ENCODE results near the gene C5orf58. TPM values are rescaled to one million over a fixed set of nuclear protein-coding genes. Genes with fewer than 3 reads are reported as not detected.

Gene C5orf58
- total and polyA plus RNA-seq, 9 of the 15 experiments (the other 6 are each of a cell fraction or from before 2014, with no cell fraction given): 1.5 to 7.6 (median 5.3) TPM

GRCh38 chr5:170223360-170223759 is 9.4 kb upstream of the C5orf58 start:
- ChIA-PET POLR2A (no interaction called here), CTCF (ENCODE audit: low intra/inter-chr PET ratio) (no interaction called here)
- Histone ChIP-seq H3K4me2 (ENCODE audit: insufficient read depth, low read length) (no peak overlapping the region), H3K27ac (ENCODE audit: extremely low read depth, low read depth, low read length) (no peak overlapping the region), H2AFZ (ENCODE audit: low read depth, low read length) (no peak overlapping the region), H3K79me2 (ENCODE audit: control insufficient read depth, insufficient read depth, low read length) (no peaks in the 10 kb centered on the region), H4K20me1 (replicated peaks; ENCODE audit: control insufficient read depth, insufficient read depth, low read length) (no peaks in the 10 kb centered on the region; the same call in 1 of the 2 replicates), H3K27me3 (ENCODE audit: control insufficient read depth in 2 of 2, insufficient read depth in 2 of 2, low read length in 2 of 2) (no peaks in the 10 kb centered on the region), H3K4me1 (replicated peaks in 1 of 2; ENCODE audit: control insufficient read depth in 2 of 2, insufficient read depth in 2 of 2, low read length in 2 of 2) (no peaks in the 10 kb centered on the region), H3K9me1 (ENCODE audit: control insufficient read depth, insufficient read depth, low read length) (no peaks in the 10 kb centered on the region), H3K4me3 (no peak overlapping the region), H3K9me3 (replicated peaks; ENCODE audit: control insufficient read depth, insufficient read depth, low read depth, low read length) (no peaks in the 10 kb centered on the region), H3K36me3 (ENCODE audit: control insufficient read depth, insufficient read depth, low read length) (no peaks in the 10 kb centered on the region), H3K9ac (ENCODE audit: insufficient read depth in 1 of 2, low read depth in 2 of 2, low read length in 2 of 2) (no peak overlapping the region)
- intact Hi-C loops (cut with micrococcal nuclease): no loop called here
- no TSS peak for BruUV-seq (replicated peaks)
- FAIRE-seq (no peak), DNase-seq (ENCODE audit: extremely low read depth in 1 of 4, low spot score in 3 of 4) (no peak), ATAC-seq (no peak)
- in situ Hi-C loops (cut with MboI): loop anchor here (10.0 to 25.0 kb wide), 2 partner anchors 401 to 1236 kb away; no protein-coding TSS in a partner anchor
- TF ChIP-seq NFE2 (IDR thresholded peaks at IDR 0.05; ENCODE audit: low read depth): no peak
- TF ChIP-seq LARP7 (IDR thresholded peaks at IDR 0.05): no peak
- TF ChIP-seq HNRNPK (IDR thresholded peaks at IDR 0.05; ENCODE audit: low read depth, low read length, poor library complexity, severe bottlenecking): no peak
- TF ChIP-seq CEBPG (CRISPR knock-in tag; IDR thresholded peaks at IDR 0.05): no peak
- no peak for TF ChIP-seq CEBPG (tag; conservative IDR thresholded peaks at IDR 0.05 in 1 of 2, IDR thresholded peaks at IDR 0.05 in 1 of 2)
- no peak for TF ChIP-seq FOXP1 (CRISPR knock-in tag; IDR thresholded peaks at IDR 0.05)
- no peak for TF ChIP-seq SMAD2 (IDR thresholded peaks at IDR 0.05; ENCODE audit: low read depth, low read length)
- no peak for TF ChIP-seq RCOR1 (IDR thresholded peaks at IDR 0.05; ENCODE audit: borderline replicate concordance in 1 of 2, low read depth in 2 of 2, low read length in 2 of 2)
- TF ChIP-seq CGGBP1 (CRISPR knock-in tag; IDR thresholded peaks at IDR 0.05): no peak
- no peak for TF ChIP-seq NFRKB (IDR thresholded peaks at IDR 0.05; ENCODE audit: low read depth)
- no peak for TF ChIP-seq TCF7 (IDR thresholded peaks at IDR 0.05; ENCODE audit: borderline replicate concordance)
- no peak for TF ChIP-seq ZBTB2 (IDR thresholded peaks at IDR 0.05)
- TF ChIP-seq GABPB1 (CRISPR knock-in tag; IDR thresholded peaks at IDR 0.05): no peak
- no peak for TF ChIP-seq ARNT (IDR thresholded peaks at IDR 0.05)
- no peak for TF ChIP-seq CBX8 (IDR thresholded peaks at IDR 0.05; ENCODE audit: borderline replicate concordance, extremely low read depth, low read depth, low read length, poor library complexity, severe bottlenecking)
- no peak for TF ChIP-seq DEAF1 (CRISPR knock-in tag; IDR thresholded peaks at IDR 0.05)
- TF ChIP-seq ZNF830 (CRISPR knock-in tag; IDR thresholded peaks at IDR 0.05): no peak
- TF ChIP-seq PRPF4 (IDR thresholded peaks at IDR 0.05; ENCODE audit: insufficient read depth, low read depth, low read length, poor library complexity, severe bottlenecking): no peak
- TF ChIP-seq ZNF445 (CRISPR knock-in tag; IDR thresholded peaks at IDR 0.05; ENCODE audit: low read depth): no peak
